ENCODE results near the gene PHTF1. TPM values are rescaled to one million over a fixed set of nuclear protein-coding genes. Genes with fewer than 3 reads are reported as not detected.

PHTF1 gene
- polyA plus RNA-seq, 1 donor from 2014 or later: 46.1 TPM

GRCh38 chr1:113694910-113695309 lies 64.4 kb downstream of the PHTF1 start:
- no peaks in the 10 kb centered on the region for H3K79me2 ChIP-seq (replicated peaks; ENCODE audit: insufficient read depth, low read length)
- no peak overlapping the region for H3K4me2 ChIP-seq (ENCODE audit: low read length)
- H3K9ac ChIP-seq (ENCODE audit: low read length): no peak overlapping the region
- H4K20me1 ChIP-seq (ENCODE audit: insufficient read depth): no peaks in the 10 kb centered on the region
- H2AFZ ChIP-seq (ENCODE audit: low read depth, low read length): no peak overlapping the region
- H3K4me3 ChIP-seq (ENCODE audit: low read length): no peak overlapping the region
- no peak for TF ChIP-seq EP300 (conservative IDR thresholded peaks at IDR 0.05; ENCODE audit: poor library complexity, severe bottlenecking)
- TF ChIP-seq TAF1 (IDR thresholded peaks at IDR 0.05; ENCODE audit: low read depth): no peak
- TF ChIP-seq POLR2AphosphoS5 (IDR thresholded peaks at IDR 0.05): no peak
- TF ChIP-seq MXI1 (conservative IDR thresholded peaks at IDR 0.05; ENCODE audit: poor library complexity, severe bottlenecking): no peak
- no peaks in the 10 kb centered on the region for H3K27me3 ChIP-seq (ENCODE audit: insufficient read depth, low read depth, low read length)
- no peak overlapping the region for H3K27ac ChIP-seq (ENCODE audit: low read length)
- H3K36me3 ChIP-seq (ENCODE audit: insufficient read depth, low read length): peaks cover 13% of the 10 kb centered on the region
- H3F3A ChIP-seq (ENCODE audit: insufficient read depth, low read length, poor library complexity, severe bottlenecking): no peaks in the 10 kb centered on the region
- H3K9me3 ChIP-seq (ENCODE audit: low read length): no peaks in the 10 kb centered on the region
- no peaks in the 10 kb centered on the region for H3K9me2 ChIP-seq (ENCODE audit: insufficient read depth, low read length)

GRCh38 chr1:113692824-113693431 lies 66.4 kb downstream of the PHTF1 start:
- Histone ChIP-seq H3K4me3 (ENCODE audit: low read length) (no peak overlapping the region), H3K4me2 (ENCODE audit: low read length) (no peak overlapping the region), H4K20me1 (ENCODE audit: insufficient read depth) (no peaks in the 10 kb centered on the region), H3F3A (ENCODE audit: insufficient read depth, low read length, poor library complexity, severe bottlenecking) (no peaks in the 10 kb centered on the region), H3K9me3 (ENCODE audit: low read length) (no peaks in the 10 kb centered on the region), H3K9me2 (ENCODE audit: insufficient read depth, low read length) (no peaks in the 10 kb centered on the region), H2AFZ (ENCODE audit: low read depth, low read length) (no peak overlapping the region), H3K27me3 (ENCODE audit: insufficient read depth, low read depth, low read length) (no peaks in the 10 kb centered on the region), H3K9ac (ENCODE audit: low read length) (no peak overlapping the region), H3K36me3 (ENCODE audit: insufficient read depth, low read length) (peaks cover 13% of the 10 kb centered on the region), H3K27ac (ENCODE audit: low read length) (no peak overlapping the region), H3K79me2 (replicated peaks; ENCODE audit: insufficient read depth, low read length) (no peaks in the 10 kb centered on the region)
- TF ChIP-seq POLR2AphosphoS5 (IDR thresholded peaks at IDR 0.05) (no peak), EP300 (conservative IDR thresholded peaks at IDR 0.05; ENCODE audit: poor library complexity, severe bottlenecking) (no peak), MXI1 (conservative IDR thresholded peaks at IDR 0.05; ENCODE audit: poor library complexity, severe bottlenecking) (no peak), EZH2 (IDR thresholded peaks at IDR 0.05; ENCODE audit: borderline replicate concordance, insufficient read depth, low read length, poor library complexity, severe bottlenecking) (no peak), TAF1 (IDR thresholded peaks at IDR 0.05; ENCODE audit: low read depth) (no peak), REST (IDR thresholded peaks at IDR 0.05; ENCODE audit: borderline replicate concordance) (no peak), CTCF (IDR thresholded peaks at IDR 0.05; ENCODE audit: poor library complexity, severe bottlenecking) (no peak), RAD21 (conservative IDR thresholded peaks at IDR 0.05) (no peak), SMC3 (conservative IDR thresholded peaks at IDR 0.05; ENCODE audit: poor library complexity) (no peak)

Data from neural cell (in vitro differentiated cells).